Measurements from ENCODE around the gene CCDC88A. TPM values are rescaled to one million over a fixed set of nuclear protein-coding genes. Genes with fewer than 3 reads are reported as not detected.

CCDC88A gene
- polyA plus RNA-seq (2011; rRNA removed) (18.7 and 32.9 TPM in 2 replicates), polyA minus RNA-seq (2011; rRNA and poly(A)+ RNA removed) (38.6 and 41.5 TPM in 2 replicates)

- peak; percentile 73 for DNase-seq (ENCODE audit: low read depth)
- peak; percentile 39 for TF ChIP-seq CTCF (IDR thresholded peaks at IDR 0.05; ENCODE audit: insufficient read depth, low read depth, low read length)
- Histone ChIP-seq H3K4me3 (ENCODE audit: low read depth, low read length) (peak within 1 kb of the TSS; percentile 100), H3K27me3 (ENCODE audit: control insufficient read depth, insufficient read depth, low read length) (no peaks in the 10 kb centered on the region), H3K36me3 (ENCODE audit: control insufficient read depth, insufficient read depth, low read length) (no peaks in the 10 kb centered on the region)
- CTCF ChIA-PET, result interaction anchor here (1.4 kb wide), 1 partner anchor 12 kb away, joined by 3 read pairs; no protein-coding TSS in a partner anchor
- POLR2A ChIA-PET, result no interaction called here
Measured at GRCh38 chr2:55419679-55420438, at the start of gene CCDC88A. Gene CCDC88A (minus strand): TSS chr2:55419856. CDS start chr2:55419079, 777 bp downstream.

- Histone ChIP-seq H3K4me3 (ENCODE audit: low read depth, low read length) (no peak overlapping the region), H3K27me3 (ENCODE audit: control insufficient read depth, insufficient read depth, low read length) (peaks cover 5% of the 10 kb centered on the region; the same call in 1 of the 2 replicates), H3K36me3 (ENCODE audit: control insufficient read depth, insufficient read depth, low read length) (no peaks in the 10 kb centered on the region)
- ChIA-PET CTCF (no interaction called here), POLR2A (no interaction called here)
- no peak for TF ChIP-seq CTCF (IDR thresholded peaks at IDR 0.05; ENCODE audit: insufficient read depth, low read depth, low read length)
- no peak for DNase-seq (ENCODE audit: low read depth)
Measured at GRCh38 chr2:55461679-55462078, 42.0 kb upstream of the CCDC88A start.

GRCh38 chr2:55460562-55460961 is 40.9 kb upstream of the CCDC88A start:
- TF ChIP-seq CTCF (IDR thresholded peaks at IDR 0.05; ENCODE audit: insufficient read depth, low read depth, low read length), result no peak
- H3K36me3 ChIP-seq (ENCODE audit: control insufficient read depth, insufficient read depth, low read length), result no peaks in the 10 kb centered on the region
- ChIA-PET POLR2A (no interaction called here), CTCF (no interaction called here)
- peaks cover 5% of the 10 kb centered on the region; the same call in 1 of the 2 replicates for H3K27me3 ChIP-seq (ENCODE audit: control insufficient read depth, insufficient read depth, low read length)
- no peak overlapping the region for H3K4me3 ChIP-seq (ENCODE audit: low read depth, low read length)
- no peak for DNase-seq (ENCODE audit: low read depth)

GRCh38 chr2:55459714-55460274 is 40.1 kb upstream of the CCDC88A start:
- TF ChIP-seq CTCF (IDR thresholded peaks at IDR 0.05; ENCODE audit: insufficient read depth, low read depth, low read length), result no peak
- Histone ChIP-seq H3K4me3 (ENCODE audit: low read depth, low read length) (no peak overlapping the region), H3K36me3 (ENCODE audit: control insufficient read depth, insufficient read depth, low read length) (no peaks in the 10 kb centered on the region), H3K27me3 (ENCODE audit: control insufficient read depth, insufficient read depth, low read length) (peaks cover 5% of the 10 kb centered on the region; the same call in 1 of the 2 replicates)
- ChIA-PET CTCF (interaction anchor here (1.0 kb wide), 1 partner anchor 45 kb away, joined by 3 read pairs; no protein-coding TSS in a partner anchor), POLR2A (no interaction called here)
- DNase-seq (ENCODE audit: low read depth), result no peak

GRCh38 chr2:55459279-55459678 is 39.6 kb upstream of the CCDC88A start:
- Histone ChIP-seq H3K4me3 (ENCODE audit: low read depth, low read length) (no peak overlapping the region), H3K27me3 (ENCODE audit: control insufficient read depth, insufficient read depth, low read length) (peaks cover 5% of the 10 kb centered on the region; the same call in 1 of the 2 replicates), H3K36me3 (ENCODE audit: control insufficient read depth, insufficient read depth, low read length) (no peaks in the 10 kb centered on the region)
- ChIA-PET POLR2A (no interaction called here), CTCF (interaction anchor here (1.0 kb wide), 1 partner anchor 45 kb away, joined by 3 read pairs; no protein-coding TSS in a partner anchor)
- TF ChIP-seq CTCF (IDR thresholded peaks at IDR 0.05; ENCODE audit: insufficient read depth, low read depth, low read length), result no peak
- DNase-seq (ENCODE audit: low read depth), result no peak
